Gastrocnemius medialis (tissue), 4 donors: ENCODE measurements around the gene JDP2.
A peak's percentile ranks its signal among the peaks of the same experiment; 100 is the strongest.

Source experiments
- POLR2A ChIP-seq, 2 donors: fragments of 450-650 bp; IDR thresholded peaks; one replicate each; pipeline ENCODE4 v1.6.1; 2017; ENCODE audit warnings: antibody characterized with exemption in 2 of 2, mild to moderate bottlenecking in 2 of 2, moderate library complexity in 2 of 2
- TF ChIP-seq, protein P1 (sequence below), 5 experiments: fragments of 450-650 bp in 3 of 5; fragments of 200-600 bp in 2 of 5; sonication (generic) in 2 of 5; IDR thresholded peaks in 4 of 5; conservative IDR thresholded peaks in 1 of 5; 1 replicate in 4 of 5; 2 replicates in 1 of 5; pipeline ENCODE4 v1.5.1; 2016 to 2019; ENCODE audit warnings: antibody characterized with exemption in 5 of 5, mild to moderate bottlenecking in 3 of 5, moderate library complexity in 3 of 5

DNA sequence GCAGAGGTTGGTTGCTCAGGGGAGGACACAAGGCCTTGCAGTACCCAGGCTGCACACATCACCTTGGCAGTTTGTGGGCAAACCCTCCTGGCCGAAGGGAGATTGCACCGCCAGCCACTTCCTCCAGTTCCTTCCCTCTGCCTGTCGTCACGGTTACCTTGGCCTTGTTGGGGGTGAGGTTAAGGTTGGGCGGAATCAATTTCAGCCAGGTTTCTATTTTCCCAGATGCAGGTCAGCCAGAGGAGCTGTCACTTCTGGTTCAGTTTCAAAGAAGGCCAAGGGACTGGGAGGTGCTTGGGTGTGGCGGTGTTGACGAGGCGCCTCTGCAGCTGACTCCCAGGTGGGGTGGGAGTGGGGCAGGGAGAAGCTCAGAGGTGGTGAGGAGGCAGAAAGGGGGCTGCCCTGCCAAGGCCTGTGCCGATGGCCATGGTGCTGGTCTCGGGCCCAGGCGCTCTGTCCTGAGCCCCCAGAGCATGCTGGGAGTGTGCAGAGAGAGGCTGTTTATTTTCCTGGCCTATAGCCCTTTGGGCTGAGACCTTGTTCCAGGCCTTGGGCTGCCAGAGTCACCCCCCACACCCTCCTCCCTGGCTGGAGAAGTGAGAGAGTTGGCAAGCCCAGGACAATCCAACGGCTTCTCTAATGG, 31.4 kb downstream of the JDP2 start:
- TF ChIP-seq, protein P1, sequence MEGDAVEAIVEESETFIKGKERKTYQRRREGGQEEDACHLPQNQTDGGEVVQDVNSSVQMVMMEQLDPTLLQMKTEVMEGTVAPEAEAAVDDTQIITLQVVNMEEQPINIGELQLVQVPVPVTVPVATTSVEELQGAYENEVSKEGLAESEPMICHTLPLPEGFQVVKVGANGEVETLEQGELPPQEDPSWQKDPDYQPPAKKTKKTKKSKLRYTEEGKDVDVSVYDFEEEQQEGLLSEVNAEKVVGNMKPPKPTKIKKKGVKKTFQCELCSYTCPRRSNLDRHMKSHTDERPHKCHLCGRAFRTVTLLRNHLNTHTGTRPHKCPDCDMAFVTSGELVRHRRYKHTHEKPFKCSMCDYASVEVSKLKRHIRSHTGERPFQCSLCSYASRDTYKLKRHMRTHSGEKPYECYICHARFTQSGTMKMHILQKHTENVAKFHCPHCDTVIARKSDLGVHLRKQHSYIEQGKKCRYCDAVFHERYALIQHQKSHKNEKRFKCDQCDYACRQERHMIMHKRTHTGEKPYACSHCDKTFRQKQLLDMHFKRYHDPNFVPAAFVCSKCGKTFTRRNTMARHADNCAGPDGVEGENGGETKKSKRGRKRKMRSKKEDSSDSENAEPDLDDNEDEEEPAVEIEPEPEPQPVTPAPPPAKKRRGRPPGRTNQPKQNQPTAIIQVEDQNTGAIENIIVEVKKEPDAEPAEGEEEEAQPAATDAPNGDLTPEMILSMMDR (IDR thresholded peaks at IDR 0.05 in 4 of 5, conservative IDR thresholded peaks at IDR 0.05 in 1 of 5) = peak in 3 of 5 experiments; percentile 11 to 40 (median 32)
- TF ChIP-seq POLR2A (IDR thresholded peaks at IDR 0.05) = peak in 1 of 2 donors; percentile 14
